Measurements from ENCODE around the gene TSPAN18. TPM values are rescaled to one million over a fixed set of nuclear protein-coding genes. Genes with fewer than 3 reads are reported as not detected.

Gene TSPAN18
- total and polyA plus RNA-seq, 2 donors from 2014 or later, result 13.8 to 38.1 TPM

GRCh38 chr11:44833877-44834452 lies 107.2 kb downstream of the TSPAN18 start:
- intact Hi-C loops (cut with DNase I), result no loop called here
- no peak for TF ChIP-seq CTCF (IDR thresholded peaks at IDR 0.05; ENCODE audit: borderline replicate concordance, extremely low read depth, insufficient read depth)
- no peak overlapping the region for H3K9ac ChIP-seq (ENCODE audit: low read length in 3 of 3)
- H3K4me3 ChIP-seq (ENCODE audit: low read length in 3 of 3), result no peak overlapping the region
- H3K27ac ChIP-seq (ENCODE audit: low read depth in 2 of 2, low read length in 2 of 2), result peak overlapping the region in 1 of 2 donors; percentile 71
- H3K9me3 ChIP-seq (ENCODE audit: control insufficient read depth in 2 of 3, insufficient read depth in 1 of 3, low read length in 3 of 3), result no peaks in the 10 kb centered on the region
- H3K36me3 ChIP-seq (ENCODE audit: control insufficient read depth in 2 of 3, insufficient read depth in 3 of 3, low read length in 3 of 3), result no peaks in the 10 kb centered on the region
- no peak for FAIRE-seq
- peak in 2 of 5 donors; percentile 50 to 57 for DNase-seq
- H3K4me1 ChIP-seq (ENCODE audit: control insufficient read depth in 2 of 3, insufficient read depth in 2 of 3, low read depth in 1 of 3, low read length in 3 of 3), result peaks cover 3 to 21% (median 13%) of the 10 kb centered on the region in 3 donors
- no peaks in the 10 kb centered on the region for H3K27me3 ChIP-seq (ENCODE audit: control insufficient read depth, insufficient read depth, low read length)

- DNase-seq (peak in 1 of 5 donors; percentile 44), FAIRE-seq (no peak)
- no peak overlapping the region for H3K4me3 ChIP-seq (ENCODE audit: low read length in 3 of 3)
- peak overlapping the region; percentile 71 to 81 for H3K27ac ChIP-seq (ENCODE audit: low read depth in 2 of 2, low read length in 2 of 2)
- no peaks in the 10 kb centered on the region for H3K27me3 ChIP-seq (ENCODE audit: control insufficient read depth, insufficient read depth, low read length)
- no peaks in the 10 kb centered on the region for H3K36me3 ChIP-seq (ENCODE audit: control insufficient read depth in 2 of 3, insufficient read depth in 3 of 3, low read length in 3 of 3)
- no peak for TF ChIP-seq CTCF (IDR thresholded peaks at IDR 0.05; ENCODE audit: borderline replicate concordance, extremely low read depth, insufficient read depth)
- intact Hi-C loops (cut with DNase I), result no loop called here
- H3K4me1 ChIP-seq (ENCODE audit: control insufficient read depth in 2 of 3, insufficient read depth in 2 of 3, low read depth in 1 of 3, low read length in 3 of 3), result peaks cover 3 to 21% (median 18%) of the 10 kb centered on the region in 3 donors
- no peaks in the 10 kb centered on the region for H3K9me3 ChIP-seq (ENCODE audit: control insufficient read depth in 2 of 3, insufficient read depth in 1 of 3, low read length in 3 of 3)
- H3K9ac ChIP-seq (ENCODE audit: low read length in 3 of 3), result no peak overlapping the region
These were observed 108.1 kb downstream of the TSPAN18 start for GRCh38 chr11:44834846-44835245.

GRCh38 chr11:44835296-44835695 lies 108.5 kb downstream of the TSPAN18 start:
- Histone ChIP-seq H3K4me3 (ENCODE audit: low read length in 3 of 3) (no peak overlapping the region), H3K27me3 (ENCODE audit: control insufficient read depth, insufficient read depth, low read length) (no peaks in the 10 kb centered on the region), H3K4me1 (ENCODE audit: control insufficient read depth in 2 of 3, insufficient read depth in 2 of 3, low read depth in 1 of 3, low read length in 3 of 3) (peaks cover 3 to 21% (median 19%) of the 10 kb centered on the region in 3 donors), H3K9ac (ENCODE audit: low read length in 3 of 3) (no peak overlapping the region), H3K27ac (ENCODE audit: low read depth in 2 of 2, low read length in 2 of 2) (peak overlapping the region; percentile 71 to 81), H3K9me3 (ENCODE audit: control insufficient read depth in 2 of 3, insufficient read depth in 1 of 3, low read length in 3 of 3) (no peaks in the 10 kb centered on the region), H3K36me3 (ENCODE audit: control insufficient read depth in 2 of 3, insufficient read depth in 3 of 3, low read length in 3 of 3) (no peaks in the 10 kb centered on the region)
- TF ChIP-seq CTCF (IDR thresholded peaks at IDR 0.05; ENCODE audit: borderline replicate concordance, extremely low read depth, insufficient read depth), result no peak
- FAIRE-seq, result no peak
- intact Hi-C loops (cut with DNase I), result no loop called here
- no peak for DNase-seq
